Choroid plexus epithelial cell (primary cell): ENCODE measurements around the gene JAK1.
A peak's percentile ranks its signal among the peaks of the same experiment; 100 is the strongest.

ENCODE experiments used
- DNase-seq: peaks from one replicate; pipeline ENCODE4 v3.0.0-alpha.2; 2010; ENCODE audit warnings: low read depth
- H3K4me3 ChIP-seq: 2 replicates; pipeline ENCODE4 v1.5.1; 2011; ENCODE audit warnings: low read depth, mild to moderate bottlenecking, control low read depth, low read length, moderate library complexity
- CTCF ChIP-seq: conservative IDR thresholded peaks from 2 replicates; pipeline ENCODE4 v1.5.1; 2011; ENCODE audit warnings: low read depth, mild to moderate bottlenecking, control low read depth, inconsistent platforms, low read length, moderate library complexity

Gene JAK1

DNA sequence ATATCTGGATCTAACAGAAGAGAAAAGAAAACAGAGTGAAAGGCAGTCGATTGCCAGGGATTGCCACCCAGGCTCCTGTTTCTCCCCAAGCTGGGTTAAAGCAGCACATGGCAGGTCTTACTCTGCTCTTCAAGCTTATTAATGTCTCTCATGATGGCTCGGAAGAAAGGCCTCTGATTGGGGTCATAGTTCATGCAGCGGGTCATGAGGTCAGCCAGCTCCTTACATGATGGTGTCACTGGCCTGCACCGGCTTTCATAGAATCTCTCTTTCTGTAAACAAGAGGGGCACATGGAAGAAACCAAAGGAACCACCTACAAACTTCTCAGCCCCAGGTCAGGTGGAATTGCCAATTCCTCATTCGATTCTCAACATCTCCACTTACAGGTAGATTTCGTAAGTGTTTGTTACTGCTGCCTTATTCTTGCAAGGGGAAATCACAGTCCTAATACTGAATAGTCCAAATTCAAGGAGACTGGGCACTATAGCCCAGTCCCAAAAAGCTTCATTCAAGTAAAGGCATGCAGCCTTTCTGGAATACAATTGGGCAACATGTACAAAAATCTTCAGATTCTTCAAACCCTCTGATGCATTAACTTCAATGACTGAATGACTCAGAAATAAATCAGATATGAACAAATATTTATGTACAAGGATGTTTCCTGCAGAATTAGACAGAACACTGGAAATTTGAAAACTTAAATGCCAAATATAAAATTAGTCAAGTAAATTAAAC, 124.9 kb downstream of the JAK1 start:
- H3K4me3 ChIP-seq: no peak overlapping the region
- TF ChIP-seq CTCF: no peak
- DNase-seq: peak; percentile 36

DNA sequence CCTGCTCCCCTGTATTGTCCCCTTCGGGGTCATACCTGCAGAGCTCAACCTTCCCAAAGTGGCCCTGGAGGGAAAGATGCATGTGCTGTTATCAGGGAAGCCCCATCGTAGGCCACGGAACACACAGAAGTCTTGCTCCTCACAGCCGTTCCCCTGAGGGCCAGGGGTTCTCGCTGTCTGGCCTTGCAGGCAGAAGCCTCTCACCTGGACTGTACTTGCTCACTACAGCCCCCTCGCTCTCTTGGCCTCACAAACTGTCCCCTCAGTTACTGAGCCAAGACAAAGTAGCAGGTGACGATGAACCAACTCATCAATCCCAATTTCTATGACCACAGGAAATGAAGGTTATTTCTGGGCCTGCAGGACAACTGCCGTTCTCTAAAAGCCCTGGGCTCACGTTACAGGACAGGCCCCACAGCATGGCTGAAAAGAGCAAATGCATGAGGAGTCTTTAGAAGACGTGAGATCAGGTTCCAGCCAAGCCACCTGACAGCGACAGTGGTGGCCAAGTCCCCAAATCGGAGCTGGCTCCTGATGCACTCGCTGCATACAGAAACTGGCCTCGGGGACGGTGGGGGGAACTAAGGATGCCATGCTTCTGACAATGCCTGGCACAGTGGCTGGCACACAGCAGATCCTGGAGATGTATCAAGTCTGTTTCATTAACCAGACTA, 126.5 kb downstream of the JAK1 start:
- no peak for DNase-seq
- no peak overlapping the region for H3K4me3 ChIP-seq
- no peak for TF ChIP-seq CTCF

DNA sequence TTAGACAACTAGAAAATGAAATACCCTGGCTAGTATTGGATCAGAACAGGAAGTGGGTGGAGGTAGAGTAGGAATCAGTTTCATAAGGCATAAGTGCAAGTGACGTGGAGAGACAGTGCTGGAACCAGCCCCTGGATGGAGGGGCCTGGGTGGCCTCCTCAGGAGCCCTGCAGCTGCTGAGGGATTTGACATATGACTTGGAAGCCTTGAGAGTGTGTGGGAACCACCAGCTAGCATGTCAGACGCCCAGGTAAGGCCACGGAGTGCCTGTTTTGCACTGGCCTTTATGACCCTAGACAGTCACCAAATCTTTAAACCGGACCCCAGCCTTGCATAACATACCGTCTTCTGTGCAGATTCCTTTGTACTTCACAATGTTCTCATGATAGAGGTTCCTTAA, 127.1 kb downstream of the JAK1 start:
- H3K4me3 ChIP-seq: no peak overlapping the region
- DNase-seq: no peak
- TF ChIP-seq CTCF: no peak

GRCh38 chr1:64838486-64838885, 127.9 kb downstream of the JAK1 start:
- no peak for TF ChIP-seq CTCF
- no peak for DNase-seq
- H3K4me3 ChIP-seq: no peak overlapping the region

DNA sequence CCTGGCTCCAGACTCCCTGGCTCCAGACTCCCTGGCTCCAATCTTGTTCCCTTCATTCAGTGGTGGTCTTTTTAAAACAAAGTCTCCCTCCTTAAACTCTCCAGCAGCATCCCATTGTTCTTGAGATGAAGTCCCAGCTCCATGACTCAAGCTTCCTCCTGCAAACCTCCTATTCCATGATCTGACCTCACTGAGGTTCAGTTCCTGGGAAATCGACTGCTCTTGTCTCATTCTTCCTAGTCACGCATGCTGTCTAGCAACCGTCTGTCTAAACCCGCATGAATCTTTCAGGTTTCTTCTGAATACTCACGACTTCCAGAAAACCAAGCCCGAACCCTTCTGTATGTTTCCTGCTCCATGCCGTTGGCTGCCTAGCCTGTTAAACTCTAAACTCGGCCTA, 129.5 kb downstream of the JAK1 start:
- no peak for TF ChIP-seq CTCF
- no peak overlapping the region for H3K4me3 ChIP-seq
- no peak for DNase-seq

GRCh38 chr1:64834734-64835133, 131.6 kb downstream of the JAK1 start:
- TF ChIP-seq CTCF: no peak
- H3K4me3 ChIP-seq: no peak overlapping the region
- peak; percentile 83 for DNase-seq
